HFF-Myc (cell line): Measurements from ENCODE around the gene PRR16.

Experiments used
- DNase-seq: peaks from one replicate; pipeline ENCODE4 v3.0.0-alpha.2; 2011; ENCODE audit warnings: low read depth; ENCODE audit errors: extremely low read depth
- H3K4me3 ChIP-seq: replicated peaks from 2 replicates; pipeline ENCODE4 v1.5.1; 2011; ENCODE audit warnings: low read depth, mild to moderate bottlenecking, control low read depth, low read length
- CTCF ChIP-seq: IDR thresholded peaks from 2 replicates; pipeline ENCODE4 v1.5.1; 2012; ENCODE audit warnings: mild to moderate bottlenecking, low read depth, low read length, control low read depth; ENCODE audit errors: missing control alignments

PRR16 gene

DNA sequence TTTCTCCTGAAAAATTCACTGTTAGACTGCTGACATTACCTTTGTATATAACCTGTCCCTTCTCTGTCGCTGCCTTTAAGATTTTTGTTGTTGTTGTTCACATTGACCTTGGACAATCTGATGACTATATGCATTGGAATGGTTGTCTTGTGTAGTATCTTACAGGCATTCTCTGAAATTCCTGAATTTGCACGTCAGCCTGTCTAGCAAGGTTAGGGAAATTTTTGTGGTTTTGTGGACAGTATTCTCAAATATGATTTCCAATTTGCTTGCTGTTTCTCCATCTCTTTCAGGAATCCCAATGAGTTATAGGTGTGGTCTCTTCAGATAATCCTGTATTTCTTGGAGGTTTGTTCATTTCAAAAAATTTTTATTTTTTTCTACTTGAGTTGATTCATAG lies 140.8 kb downstream of the PRR16 start:
- no peak overlapping the region for H3K4me3 ChIP-seq
- peak; percentile 83 for DNase-seq
- no peak for TF ChIP-seq CTCF

- no peak overlapping the region for H3K4me3 ChIP-seq
- TF ChIP-seq CTCF, result no peak
- no peak for DNase-seq
Measured at GRCh38 chr5:120605325-120606079, 141.4 kb downstream of the PRR16 start.

- H3K4me3 ChIP-seq, result no peak overlapping the region
- DNase-seq, result no peak
- no peak for TF ChIP-seq CTCF
Measured at GRCh38 chr5:120609570-120609969, 145.5 kb downstream of the PRR16 start.

GRCh38 chr5:120610145-120610544 lies 146.0 kb downstream of the PRR16 start:
- H3K4me3 ChIP-seq, result no peak overlapping the region
- TF ChIP-seq CTCF, result no peak
- DNase-seq, result no peak

DNA sequence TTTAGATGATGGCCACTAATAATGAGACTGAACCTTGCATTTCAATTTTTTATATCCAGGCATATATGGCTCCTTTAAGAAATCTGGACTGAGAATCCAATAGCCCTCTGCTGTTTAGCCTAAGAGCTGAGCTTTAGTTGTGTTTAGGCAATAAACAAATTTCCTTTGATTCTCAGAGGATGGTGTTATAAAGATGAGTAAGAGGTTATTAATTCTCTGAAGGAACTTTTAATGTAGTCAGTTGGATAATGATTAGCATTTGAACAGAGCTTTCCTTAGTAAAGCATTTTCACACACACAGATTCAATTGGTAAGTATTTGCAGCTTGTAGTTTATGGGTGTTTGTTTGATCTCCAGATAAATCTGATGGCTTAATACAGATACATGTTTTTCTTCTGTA lies 149.6 kb downstream of the PRR16 start:
- DNase-seq, result no peak
- no peak for TF ChIP-seq CTCF
- no peak overlapping the region for H3K4me3 ChIP-seq

- TF ChIP-seq CTCF, result no peak
Measured at GRCh38 chr5:120614531-120615180, 150.6 kb downstream of the PRR16 start.

More at GRCh38 chr5:120614531-120615180, 150.6 kb downstream of the PRR16 start:
- no peak for DNase-seq
- no peak overlapping the region for H3K4me3 ChIP-seq
